Endothelial cell of umbilical vein (primary cell): ENCODE results near the gene SLC44A1. TPM values are rescaled to one million over a fixed set of nuclear protein-coding genes. Genes with fewer than 3 reads are reported as not detected.
A peak's percentile ranks its signal among the peaks of the same experiment; 100 is the strongest.

Experiments
- BruUV-seq: library from RNA; stranded (reverse); fragments of 400-500 nt; replicated peaks from 2 replicates; lab custom pipeline; 2021; lab: Mats Ljungman, UMichigan
- CTCF ChIA-PET: fragments of 300-600, 350-600 bp; sonication (Branson Sonifier 250); formaldehyde crosslinking; loops from one replicate; lab custom pipeline; 2021; ENCODE audit warnings: antibody characterized with exemption, inconsistent platforms; lab: Charles Lee
- POLR2A ChIA-PET: fragments of 300-600, 350-600 bp; sonication (Branson Sonifier 250); formaldehyde crosslinking; loops from one replicate; lab custom pipeline; 2021; ENCODE audit warnings: antibody characterized with exemption, inconsistent platforms; lab: Charles Lee
- DNase-seq: peaks from one replicate; pipeline ENCODE4 v3.0.0-alpha.2; 2011; ENCODE audit warnings: low read depth, low spot score
- FAIRE-seq: peaks from 2 replicates; lab custom pipeline; 2011; peaks lifted over from hg19 to GRCh38; lab: Jason Lieb, UNC
- H2AFZ ChIP-seq: 2 replicates; pipeline ENCODE4 v1.6.0; 2012; ENCODE audit warnings: low read depth, low read length, control low read depth, inconsistent platforms
- H3K27ac ChIP-seq: 2 replicates; pipeline ENCODE4 v1.5.1; 2011; ENCODE audit warnings: low read depth, mild to moderate bottlenecking, control low read depth, low read length, moderate library complexity; ENCODE audit not compliant: insufficient read depth
- H3K27me3 ChIP-seq, 2 experiments: 2 replicates each; pipeline versions ENCODE4 v1.6.0 to v1.6.1; 2011; ENCODE audit warnings: low read length in 2 of 2, mixed read lengths in 1 of 2; ENCODE audit not compliant: control insufficient read depth in 2 of 2, insufficient read depth in 2 of 2
- H3K36me3 ChIP-seq, 2 experiments: 2 replicates in 1 of 2; 3 replicates in 1 of 2; pipeline ENCODE4 v1.5.1; 2011; ENCODE audit warnings: low read length in 2 of 2, mild to moderate bottlenecking in 1 of 2, moderate library complexity in 1 of 2; ENCODE audit not compliant: control insufficient read depth in 2 of 2, insufficient read depth in 2 of 2; ENCODE audit errors: extremely low read depth in 1 of 2
- H3K4me1 ChIP-seq: 3 replicates; pipeline ENCODE4 v1.5.1; 2011; ENCODE audit warnings: mild to moderate bottlenecking, low read length; ENCODE audit not compliant: control insufficient read depth, insufficient read depth; ENCODE audit errors: extremely low read depth
- H3K4me2 ChIP-seq: 2 replicates; pipeline ENCODE4 v1.6.1; 2011; ENCODE audit warnings: low read length, control low read depth, mixed read lengths; ENCODE audit not compliant: insufficient read depth
- H3K4me3 ChIP-seq, 3 experiments: fragments of 200-600 bp in 1 of 3; sonication (generic), shearing (Covaris generic) in 1 of 3; replicated peaks in 1 of 3; 2 replicates each; pipeline ENCODE4 v1.5.1; 2011 to 2016; ENCODE audit warnings: control low read depth in 3 of 3, low read length in 3 of 3, mild to moderate bottlenecking in 2 of 3, inconsistent platforms in 1 of 3, low read depth in 1 of 3, moderate library complexity in 1 of 3; ENCODE audit not compliant: insufficient read depth in 1 of 3
- H3K79me2 ChIP-seq: 2 replicates; pipeline ENCODE4 v1.6.0; 2012; ENCODE audit warnings: low read length, inconsistent platforms; ENCODE audit not compliant: control insufficient read depth, insufficient read depth
- H3K9ac ChIP-seq: replicated peaks from 2 replicates; pipeline ENCODE3; 2011; ENCODE audit warnings: low read length, control low read depth; ENCODE audit not compliant: insufficient read depth; ENCODE audit errors: extremely low read depth
- H3K9me1 ChIP-seq: replicated peaks from 3 replicates; pipeline ENCODE4 v1.6.0; 2011; ENCODE audit warnings: mild to moderate bottlenecking, low read length; ENCODE audit not compliant: control insufficient read depth, insufficient read depth; ENCODE audit errors: extremely low read depth
- H3K9me3 ChIP-seq: replicated peaks from 2 replicates; pipeline ENCODE4 v1.5.1; 2012; ENCODE audit warnings: low read length, inconsistent platforms; ENCODE audit not compliant: control insufficient read depth, insufficient read depth
- H4K20me1 ChIP-seq: replicated peaks from 2 replicates; pipeline ENCODE3; 2011; ENCODE audit warnings: mild to moderate bottlenecking, low read length; ENCODE audit not compliant: control insufficient read depth, insufficient read depth; ENCODE audit errors: extremely low read depth
- EZH2 ChIP-seq: IDR thresholded peaks from 2 replicates; pipeline ENCODE4 v1.6.1; 2012; ENCODE audit warnings: borderline replicate concordance, low read depth, mild to moderate bottlenecking, moderate library complexity, low read length, inconsistent platforms; ENCODE audit not compliant: severe bottlenecking
- FOS ChIP-seq: IDR thresholded peaks from 2 replicates; pipeline ENCODE4 v1.6.1; 2011; ENCODE audit warnings: mild to moderate bottlenecking, low read length, moderate library complexity, borderline replicate concordance; ENCODE audit not compliant: insufficient read depth
- JUN ChIP-seq: IDR thresholded peaks from 2 replicates; pipeline ENCODE4 v1.6.1; 2011; ENCODE audit warnings: borderline replicate concordance, low read depth; ENCODE audit not compliant: insufficient read length, insufficient read depth
- MYC ChIP-seq: IDR thresholded peaks from one replicate; pipeline ENCODE4 v1.6.1; 2011; ENCODE audit warnings: mild to moderate bottlenecking, low read depth, low read length
- POLR2A ChIP-seq: IDR thresholded peaks from 2 replicates; pipeline ENCODE4 v1.6.1; 2012; ENCODE audit warnings: low read depth, mild to moderate bottlenecking, control low read depth, low read length
- dilution Hi-C: fragments of 300-500 bp; cut with MboI; formaldehyde crosslinking; loops from one replicate; pipeline ENCODE4 v1.15.0; 2019; ENCODE audit warnings: low sequenced_read_pairs; ENCODE audit not compliant: extremely low pct_ligation_motif_present
- intact Hi-C: fragments of 100-400 bp; cut with micrococcal nuclease; formaldehyde crosslinking; loops from one replicate; pipeline ENCODE4 v1.10.0; 2022
- polyA plus RNA-seq, 4 experiments: library from polyadenylated mRNA; depleted of rRNA in 3 of 4; stranded (reverse) in 3 of 4; unstranded in 1 of 4; fragments of >200 nt; gene quantifications; 2 replicates each; pipeline versions ENCODE4 v1.2.1 to v1.2.3, GENCODE V29; 2011 to 2012; ENCODE audit warnings: missing spikeins in 1 of 4
- total RNA-seq: library from RNA; stranded (reverse); gene quantifications from 2 replicates; pipeline ENCODE4 v1.2.3, GENCODE V29; 2021

The SLC44A1 gene
- total and polyA plus RNA-seq, 2 donors (not counting 3 experiments of a cell fraction or from before 2014, with no cell fraction given) = 16.1 to 37.7 TPM

DNA sequence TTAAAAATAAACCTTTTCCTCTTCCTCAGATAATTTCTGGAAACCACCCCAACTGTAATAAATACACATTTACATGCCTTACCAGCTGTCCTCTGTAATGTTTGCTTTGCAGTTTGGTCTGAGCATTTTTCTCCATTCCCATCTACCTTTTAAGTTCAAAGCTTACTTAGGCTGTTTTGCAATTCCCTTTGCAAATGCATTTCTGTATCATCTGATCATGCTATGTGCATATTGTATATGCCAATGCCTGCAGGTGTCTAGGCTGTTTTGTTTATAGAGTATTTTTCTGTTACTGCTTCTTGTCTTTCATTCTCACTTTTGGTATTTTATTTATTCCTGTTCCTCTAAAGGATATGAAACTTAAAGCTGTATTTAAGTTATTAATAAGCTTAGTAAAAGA lies 86.3 kb downstream of the SLC44A1 start:
- H3K4me3 ChIP-seq = no peak overlapping the region
- H3K4me2 ChIP-seq = no peak overlapping the region
- H4K20me1 ChIP-seq = no peaks in the 10 kb centered on the region
- TF ChIP-seq MYC = no peak
- TF ChIP-seq JUN = no peak
- no peak for TF ChIP-seq POLR2A
- TF ChIP-seq FOS = no peak
- no TSS peak for BruUV-seq
- H2AFZ ChIP-seq = no peak overlapping the region
- no peaks in the 10 kb centered on the region for H3K4me1 ChIP-seq
- ChIA-PET CTCF (interaction anchor here (1.2 kb wide), 1 partner anchor 16 kb away, joined by 4 read pairs; no protein-coding TSS in a partner anchor), POLR2A (no interaction called here)
- H3K79me2 ChIP-seq = no peaks in the 10 kb centered on the region
- DNase-seq (peak; percentile 12), FAIRE-seq (peak; percentile 15)
- H3K9me1 ChIP-seq = no peaks in the 10 kb centered on the region
- H3K27ac ChIP-seq = no peak overlapping the region
- intact Hi-C loops (no loop called here), dilution Hi-C loops (no loop called here)
- no peak overlapping the region for H3K9ac ChIP-seq
- no peaks in the 10 kb centered on the region for H3K9me3 ChIP-seq
- H3K27me3 ChIP-seq = no peaks in the 10 kb centered on the region
- no peaks in the 10 kb centered on the region for H3K36me3 ChIP-seq

DNA sequence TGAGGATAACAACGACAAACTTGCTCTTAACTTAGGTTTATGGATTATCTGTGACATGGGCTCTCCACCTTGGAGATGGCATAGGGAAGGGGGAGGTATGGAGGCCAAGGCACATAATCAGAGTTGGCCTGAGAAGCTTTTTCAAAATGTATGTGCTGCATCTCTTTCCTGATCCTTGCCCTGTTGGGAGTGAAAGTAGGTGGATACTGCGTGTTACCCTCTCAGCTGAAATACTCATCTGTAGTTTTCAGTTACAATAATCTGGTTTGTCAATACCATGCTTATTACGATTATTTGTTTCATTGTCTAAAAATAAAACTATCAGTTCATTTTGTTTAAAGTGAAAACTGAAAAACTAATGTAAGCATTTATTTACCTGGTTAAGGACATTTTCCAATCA lies 86.7 kb downstream of the SLC44A1 start:
- FAIRE-seq (no peak), DNase-seq (no peak)
- Histone ChIP-seq H3K79me2 (no peaks in the 10 kb centered on the region), H3K4me1 (no peaks in the 10 kb centered on the region), H3K9ac (no peak overlapping the region), H3K9me1 (no peaks in the 10 kb centered on the region), H3K27ac (no peak overlapping the region), H3K9me3 (no peaks in the 10 kb centered on the region), H4K20me1 (no peaks in the 10 kb centered on the region), H3K27me3 (no peaks in the 10 kb centered on the region), H3K4me2 (no peak overlapping the region), H3K4me3 (no peak overlapping the region), H3K36me3 (no peaks in the 10 kb centered on the region), H2AFZ (no peak overlapping the region)
- no peak for TF ChIP-seq EZH2
- no peak for TF ChIP-seq JUN
- TF ChIP-seq POLR2A = no peak
- no peak for TF ChIP-seq MYC
- dilution Hi-C loops = no loop called here
- no TSS peak for BruUV-seq
- intact Hi-C loops = no loop called here
- POLR2A ChIA-PET = no interaction called here
- CTCF ChIA-PET = interaction anchor here (1.2 kb wide), 1 partner anchor 16 kb away, joined by 4 read pairs; no protein-coding TSS in a partner anchor
